Gastroesophageal sphincter (tissue), 3 donors: ENCODE results near the gene CCDC188.

Experiments
- CTCF ChIP-seq, 4 experiments: fragments of 200-600 bp in 2 of 4; fragments of 450-650 bp in 2 of 4; sonication (generic) in 1 of 4; IDR thresholded peaks; one replicate each; pipeline ENCODE4 v1.5.1; 2017 to 2019; ENCODE audit warnings: antibody characterized with exemption in 4 of 4, mild to moderate bottlenecking in 2 of 4, moderate library complexity in 2 of 4
- POLR2A ChIP-seq, 2 donors: fragments of 450-650 bp; IDR thresholded peaks; one replicate each; pipeline ENCODE4 v1.6.1; 2017; ENCODE audit warnings: antibody characterized with exemption in 2 of 2, mild to moderate bottlenecking in 2 of 2, moderate library complexity in 1 of 2
- POLR2AphosphoS5 ChIP-seq: sonication (generic); formaldehyde crosslinking; IDR thresholded peaks from one replicate; pipeline ENCODE4 v1.6.1; 2017; ENCODE audit warnings: antibody characterized with exemption

GRCh38 chr22:20186183-20186870, 35.5 kb upstream of the CCDC188 start:
- no peak for TF ChIP-seq POLR2AphosphoS5
- no peak for TF ChIP-seq CTCF (IDR thresholded peaks at IDR 0.05)
- no peak for TF ChIP-seq POLR2A (IDR thresholded peaks at IDR 0.05)
